ENCODE results near the gene ALG3. TPM values are rescaled to one million over a fixed set of nuclear protein-coding genes. Genes with fewer than 3 reads are reported as not detected.

The ALG3 gene
- total RNA-seq, 1 donor from 2014 or later, result 38.6 TPM

- Mint-ChIP-seq H3K9me3 (ENCODE audit: unreplicated experiment) (no peaks in the 10 kb centered on the region), H3K4me3 (ENCODE audit: unreplicated experiment) (no peak overlapping the region), H3K27ac (ENCODE audit: unreplicated experiment) (no peak overlapping the region), H3K4me1 (ENCODE audit: unreplicated experiment) (no peaks in the 10 kb centered on the region), H3K36me3 (ENCODE audit: low read depth, unreplicated experiment) (peaks cover 16% of the 10 kb centered on the region), H3K27me3 (ENCODE audit: unreplicated experiment) (peaks cover 1% of the 10 kb centered on the region)
- no peak for DNase-seq (ENCODE audit: low spot score)
- TF ChIP-seq CTCF (IDR thresholded peaks at IDR 0.05; ENCODE audit: unreplicated experiment), result no peak
Measured at GRCh38 chr3:184198509-184198908, 50.3 kb downstream of the ALG3 start.

- no peaks in the 10 kb centered on the region for H3K9me3 Mint-ChIP-seq (ENCODE audit: unreplicated experiment)
- peaks cover 27% of the 10 kb centered on the region for H3K36me3 Mint-ChIP-seq (ENCODE audit: low read depth, unreplicated experiment)
- TF ChIP-seq CTCF (IDR thresholded peaks at IDR 0.05; ENCODE audit: unreplicated experiment), result no peak
- H3K27me3 Mint-ChIP-seq (ENCODE audit: unreplicated experiment), result peaks cover 1% of the 10 kb centered on the region
- no peak for DNase-seq (ENCODE audit: low spot score)
- no peak overlapping the region for H3K27ac Mint-ChIP-seq (ENCODE audit: unreplicated experiment)
- no peak overlapping the region for H3K4me3 Mint-ChIP-seq (ENCODE audit: unreplicated experiment)
- no peaks in the 10 kb centered on the region for H3K4me1 Mint-ChIP-seq (ENCODE audit: unreplicated experiment)
Measured at GRCh38 chr3:184196536-184196935, 52.2 kb downstream of the ALG3 start.

- H3K4me3 Mint-ChIP-seq (ENCODE audit: unreplicated experiment), result no peak overlapping the region
- TF ChIP-seq CTCF (IDR thresholded peaks at IDR 0.05; ENCODE audit: unreplicated experiment), result no peak
- no peak overlapping the region for H3K27ac Mint-ChIP-seq (ENCODE audit: unreplicated experiment)
- no peaks in the 10 kb centered on the region for H3K9me3 Mint-ChIP-seq (ENCODE audit: unreplicated experiment)
- peaks cover 4% of the 10 kb centered on the region for H3K27me3 Mint-ChIP-seq (ENCODE audit: unreplicated experiment)
- no peak for DNase-seq (ENCODE audit: low spot score)
- peaks cover 40% of the 10 kb centered on the region for H3K36me3 Mint-ChIP-seq (ENCODE audit: low read depth, unreplicated experiment)
- H3K4me1 Mint-ChIP-seq (ENCODE audit: unreplicated experiment), result no peaks in the 10 kb centered on the region
Measured at GRCh38 chr3:184193991-184194539, 54.7 kb downstream of the ALG3 start.

GRCh38 chr3:184192889-184193288 is 55.9 kb downstream of the ALG3 start:
- Mint-ChIP-seq H3K9me3 (ENCODE audit: unreplicated experiment) (no peaks in the 10 kb centered on the region), H3K4me1 (ENCODE audit: unreplicated experiment) (peaks cover 3% of the 10 kb centered on the region), H3K36me3 (ENCODE audit: low read depth, unreplicated experiment) (peaks cover 45% of the 10 kb centered on the region), H3K27ac (ENCODE audit: unreplicated experiment) (no peak overlapping the region), H3K27me3 (ENCODE audit: unreplicated experiment) (peaks cover 7% of the 10 kb centered on the region), H3K4me3 (ENCODE audit: unreplicated experiment) (no peak overlapping the region)
- no peak for TF ChIP-seq CTCF (IDR thresholded peaks at IDR 0.05; ENCODE audit: unreplicated experiment)
- DNase-seq (ENCODE audit: low spot score), result no peak

Small RNA genes lying within 50 kb of the gene (microRNA-seq; reads per million reads assigned to microRNA genes)
- gene MIR1224 (ENCODE audit: unreplicated experiment), result 2.4 reads per million, percentile 34 among the genes with 10 or more reads in this experiment

Other genes starting within 250 kb of the ALG3 start
- 45.9 TPM for gene ABCC5, start 231.1 kb downstream of the ALG3 start, total RNA-seq (ENCODE audit: unreplicated experiment)
- gene HTR3D, start 217.2 kb downstream of the ALG3 start, total RNA-seq (ENCODE audit: unreplicated experiment), result not detected
- not detected for gene HTR3C, start 195.9 kb downstream of the ALG3 start, total RNA-seq (ENCODE audit: unreplicated experiment)
- not detected for gene HTR3E, start 151.9 kb downstream of the ALG3 start, total RNA-seq (ENCODE audit: unreplicated experiment)
- 37.0 TPM for gene EIF2B5, start 113.6 kb downstream of the ALG3 start, total RNA-seq (ENCODE audit: unreplicated experiment)
- gene DVL3, start 93.6 kb downstream of the ALG3 start, total RNA-seq (ENCODE audit: unreplicated experiment), result 103 TPM
- gene AP2M1, start 74.1 kb downstream of the ALG3 start, total RNA-seq (ENCODE audit: unreplicated experiment), result 401 TPM
- 68.1 TPM for gene ABCF3, start 62.8 kb downstream of the ALG3 start, total RNA-seq (ENCODE audit: unreplicated experiment)
- gene VWA5B2, start 19.4 kb downstream of the ALG3 start, total RNA-seq (ENCODE audit: unreplicated experiment), result 1.1 TPM
- 5.7 TPM for gene EEF1AKMT4, start 710 bp upstream of the ALG3 start, total RNA-seq (ENCODE audit: unreplicated experiment)
- gene CAMK2N2, start 12.6 kb upstream of the ALG3 start, total RNA-seq (ENCODE audit: unreplicated experiment), result not detected
- not detected for gene ECE2, start 27.1 kb upstream of the ALG3 start, total RNA-seq (ENCODE audit: unreplicated experiment)
- 292 TPM for gene PSMD2, start 50.3 kb upstream of the ALG3 start, total RNA-seq (ENCODE audit: unreplicated experiment)
- gene EIF4G1, start 65.6 kb upstream of the ALG3 start, total RNA-seq (ENCODE audit: unreplicated experiment), result 390 TPM
- 15.8 TPM for gene FAM131A, start 88.6 kb upstream of the ALG3 start, total RNA-seq (ENCODE audit: unreplicated experiment)
- 6.3 TPM for gene CLCN2, start 112.6 kb upstream of the ALG3 start, total RNA-seq (ENCODE audit: unreplicated experiment)
- gene POLR2H, start 112.7 kb upstream of the ALG3 start, total RNA-seq (ENCODE audit: unreplicated experiment), result 56.1 TPM
- 0.28 TPM for gene THPO, start 129.2 kb upstream of the ALG3 start, total RNA-seq (ENCODE audit: unreplicated experiment)
- gene CHRD, start 131.1 kb upstream of the ALG3 start, total RNA-seq (ENCODE audit: unreplicated experiment), result 2.4 TPM

Measured in endothelial cell (in vitro differentiated cells).